GM18951 (cell line): ENCODE measurements around the gene OR2H1.
"Not testable (repeated sequence)": the region's sequence is repeated elsewhere in the genome, so short reads cannot be mapped to it uniquely, and the experiment has no call there.

Experiments used
- POLR2A ChIP-seq: IDR thresholded peaks from 4 replicates; pipeline ENCODE4 v1.6.1; 2011; ENCODE audit warnings: mild to moderate bottlenecking; ENCODE audit not compliant: insufficient read length, insufficient read depth; ENCODE audit errors: extremely low read depth
- in situ Hi-C: fragments of 300-500 bp; cut with MboI; formaldehyde crosslinking; loops from one replicate; pipeline ENCODE4 v1.12.0; 2022; ENCODE audit warnings: low sequenced_read_pairs, mixed read lengths, inconsistent platforms; ENCODE audit not compliant: unreplicated experiment

OR2H1 gene

GRCh38 chr6:29456971-29457370, at the start of gene OR2H1, which contains the start of gene OR11A1:
Gene OR2H1, plus strand, starts transcription at chr6:29457155. Its CDS starts 4,615 bp downstream, at chr6:29461770.
Gene OR11A1, minus strand, starts transcription at chr6:29457071. Its CDS starts 29,430 bp downstream, at chr6:29427641.
- in situ Hi-C loops = no loop called here
- TF ChIP-seq POLR2A = no peak

- TF ChIP-seq POLR2A = no peak
- in situ Hi-C loops = no loop called here
Observed at GRCh38 chr6:29414588-29414987, 42.4 kb upstream of the OR2H1 start, which contains the start of gene OR12D1. Gene OR12D1, plus strand, starts transcription at chr6:29414928.

- in situ Hi-C loops = no loop called here
- no peak for TF ChIP-seq POLR2A
Observed at GRCh38 chr6:29419516-29419915, 37.4 kb upstream of the OR2H1 start.

- no peak for TF ChIP-seq POLR2A
- in situ Hi-C loops = no loop called here
Observed at GRCh38 chr6:29424168-29424567, 32.8 kb upstream of the OR2H1 start.

GRCh38 chr6:29424575-29424974, 32.4 kb upstream of the OR2H1 start:
- in situ Hi-C loops = no loop called here
- no peak for TF ChIP-seq POLR2A

GRCh38 chr6:29425075-29425474, 31.9 kb upstream of the OR2H1 start:
- in situ Hi-C loops = no loop called here
- TF ChIP-seq POLR2A = no peak

- in situ Hi-C loops = no loop called here
- TF ChIP-seq POLR2A = no peak
Observed at GRCh38 chr6:29426654-29427053, 30.3 kb upstream of the OR2H1 start.

- in situ Hi-C loops = not testable (repeated sequence)
Observed at GRCh38 chr6:29436730-29437129, 20.2 kb upstream of the OR2H1 start.

- in situ Hi-C loops = no loop called here
- no peak for TF ChIP-seq POLR2A
Observed at GRCh38 chr6:29439006-29439405, 17.9 kb upstream of the OR2H1 start, which contains the start of gene OR10C1. Gene OR10C1, plus strand, starts transcription at chr6:29439306. Its CDS starts 710 bp downstream, at chr6:29440016.

GRCh38 chr6:29442719-29443118, 14.2 kb upstream of the OR2H1 start:
- TF ChIP-seq POLR2A = no peak
- in situ Hi-C loops = no loop called here

GRCh38 chr6:29444031-29444430, 12.9 kb upstream of the OR2H1 start:
- in situ Hi-C loops = not testable (repeated sequence)

- in situ Hi-C loops = no loop called here
- TF ChIP-seq POLR2A = no peak
Observed at GRCh38 chr6:29447670-29448069, 9.3 kb upstream of the OR2H1 start.

- no peak for TF ChIP-seq POLR2A
- in situ Hi-C loops = no loop called here
Observed at GRCh38 chr6:29451471-29452193, 5.3 kb upstream of the OR2H1 start.

GRCh38 chr6:29461021-29461814, 4.3 kb downstream of the OR2H1 start:
- in situ Hi-C loops = no loop called here
- TF ChIP-seq POLR2A = no peak
